ENCODE data around the gene KCTD4.
A peak's percentile ranks its signal among the peaks of the same experiment; 100 is the strongest.

KCTD4 gene

DNA sequence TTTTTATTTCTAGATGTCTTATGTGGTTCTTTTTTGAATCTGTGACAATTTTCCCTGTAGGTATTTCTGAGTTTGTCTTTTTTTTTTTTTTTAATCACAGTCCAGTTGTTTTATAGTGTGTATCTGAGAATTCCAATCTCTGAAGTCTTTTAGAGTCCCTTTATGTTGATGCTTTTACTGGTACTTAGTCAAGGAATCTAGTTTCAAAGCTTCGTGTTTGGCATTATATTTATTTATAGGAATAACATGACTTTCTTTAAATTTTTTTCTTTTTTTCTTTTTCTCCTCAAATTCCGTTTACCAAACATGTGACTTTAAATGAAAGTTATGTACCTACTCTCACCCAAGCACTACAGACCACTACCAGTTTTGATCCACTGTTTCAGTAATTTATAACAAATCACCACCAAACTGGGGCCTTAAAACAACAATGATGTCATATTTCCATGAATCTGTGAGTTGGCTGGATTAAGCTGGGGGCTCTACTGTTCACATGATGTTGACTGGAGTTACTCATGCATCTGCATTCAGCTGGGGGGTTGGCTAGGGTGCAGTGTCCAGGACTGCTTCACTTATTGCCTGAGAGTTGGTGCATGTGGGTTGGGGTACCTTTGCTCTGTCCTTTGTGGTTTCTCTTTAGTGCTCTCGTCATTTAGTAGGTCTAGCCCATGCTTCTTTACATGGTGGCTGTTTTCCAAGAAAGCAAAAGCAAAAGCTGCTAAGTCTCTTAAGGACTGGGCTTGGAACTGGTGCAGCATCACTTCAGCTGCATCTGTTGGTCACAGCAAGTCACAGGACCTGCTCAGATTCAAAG lies 22.3 kb downstream of the KCTD4 start (continued):
- no peak for TF ChIP-seq ZFP3 (tag by site-specific recombination; IDR thresholded peaks at IDR 0.05; ENCODE audit: low read depth)
- TF ChIP-seq, protein P1, sequence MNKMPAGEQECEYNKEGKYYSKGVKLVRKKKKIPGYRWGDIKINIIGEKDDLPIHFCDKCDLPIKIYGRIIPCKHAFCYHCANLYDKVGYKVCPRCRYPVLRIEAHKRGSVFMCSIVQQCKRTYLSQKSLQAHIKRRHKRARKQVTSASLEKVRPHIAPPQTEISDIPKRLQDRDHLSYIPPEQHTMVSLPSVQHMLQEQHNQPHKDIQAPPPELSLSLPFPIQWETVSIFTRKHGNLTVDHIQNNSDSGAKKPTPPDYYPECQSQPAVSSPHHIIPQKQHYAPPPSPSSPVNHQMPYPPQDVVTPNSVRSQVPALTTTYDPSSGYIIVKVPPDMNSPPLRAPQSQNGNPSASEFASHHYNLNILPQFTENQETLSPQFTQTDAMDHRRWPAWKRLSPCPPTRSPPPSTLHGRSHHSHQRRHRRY (tag by site-specific recombination; IDR thresholded peaks at IDR 0.05), result no peak
- no peak for TF ChIP-seq ZNF433 (tag by site-specific recombination; IDR thresholded peaks at IDR 0.05; ENCODE audit: low read depth)
- peak; percentile 71 for TF ChIP-seq ZNF660 (tag by site-specific recombination; IDR thresholded peaks at IDR 0.05)
- TF ChIP-seq, protein P2, sequence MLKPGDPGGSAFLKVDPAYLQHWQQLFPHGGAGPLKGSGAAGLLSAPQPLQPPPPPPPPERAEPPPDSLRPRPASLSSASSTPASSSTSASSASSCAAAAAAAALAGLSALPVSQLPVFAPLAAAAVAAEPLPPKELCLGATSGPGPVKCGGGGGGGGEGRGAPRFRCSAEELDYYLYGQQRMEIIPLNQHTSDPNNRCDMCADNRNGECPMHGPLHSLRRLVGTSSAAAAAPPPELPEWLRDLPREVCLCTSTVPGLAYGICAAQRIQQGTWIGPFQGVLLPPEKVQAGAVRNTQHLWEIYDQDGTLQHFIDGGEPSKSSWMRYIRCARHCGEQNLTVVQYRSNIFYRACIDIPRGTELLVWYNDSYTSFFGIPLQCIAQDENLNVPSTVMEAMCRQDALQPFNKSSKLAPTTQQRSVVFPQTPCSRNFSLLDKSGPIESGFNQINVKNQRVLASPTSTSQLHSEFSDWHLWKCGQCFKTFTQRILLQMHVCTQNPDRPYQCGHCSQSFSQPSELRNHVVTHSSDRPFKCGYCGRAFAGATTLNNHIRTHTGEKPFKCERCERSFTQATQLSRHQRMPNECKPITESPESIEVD (tag by site-specific recombination; IDR thresholded peaks at IDR 0.05), result peak; percentile 96
- TF ChIP-seq ZNF133 (tag by site-specific recombination; IDR thresholded peaks at IDR 0.05), result no peak
- 0 out of 2 replicates have a peak, but pooled peaks have one; percentile 38 for TF ChIP-seq MYNN (tag by site-specific recombination; IDR thresholded peaks at IDR 0.05; ENCODE audit: borderline replicate concordance)
- peak; percentile 57; the same call in 1 of the 2 replicates for TF ChIP-seq ZNF561 (tag by site-specific recombination; IDR thresholded peaks at IDR 0.05; ENCODE audit: borderline replicate concordance)
- TF ChIP-seq, protein P3, sequence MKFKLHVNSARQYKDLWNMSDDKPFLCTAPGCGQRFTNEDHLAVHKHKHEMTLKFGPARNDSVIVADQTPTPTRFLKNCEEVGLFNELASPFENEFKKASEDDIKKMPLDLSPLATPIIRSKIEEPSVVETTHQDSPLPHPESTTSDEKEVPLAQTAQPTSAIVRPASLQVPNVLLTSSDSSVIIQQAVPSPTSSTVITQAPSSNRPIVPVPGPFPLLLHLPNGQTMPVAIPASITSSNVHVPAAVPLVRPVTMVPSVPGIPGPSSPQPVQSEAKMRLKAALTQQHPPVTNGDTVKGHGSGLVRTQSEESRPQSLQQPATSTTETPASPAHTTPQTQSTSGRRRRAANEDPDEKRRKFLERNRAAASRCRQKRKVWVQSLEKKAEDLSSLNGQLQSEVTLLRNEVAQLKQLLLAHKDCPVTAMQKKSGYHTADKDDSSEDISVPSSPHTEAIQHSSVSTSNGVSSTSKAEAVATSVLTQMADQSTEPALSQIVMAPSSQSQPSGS (tag by site-specific recombination; IDR thresholded peaks at IDR 0.05; ENCODE audit: low read depth), result peak; percentile 98
- TF ChIP-seq ZXDB (tag by site-specific recombination; IDR thresholded peaks at IDR 0.05), result peak; percentile 79
- no peak for TF ChIP-seq SETDB1 (IDR thresholded peaks at IDR 0.05; ENCODE audit: insufficient read length, low read length)
- TF ChIP-seq ZNF311 (tag by site-specific recombination; IDR thresholded peaks at IDR 0.05; ENCODE audit: borderline replicate concordance), result no peak
- TF ChIP-seq ZNF558 (tag by site-specific recombination; IDR thresholded peaks at IDR 0.05), result peak; percentile 89; the same call in 1 of the 2 replicates
- no peak for TF ChIP-seq SALL2 (tag by site-specific recombination; IDR thresholded peaks at IDR 0.05; ENCODE audit: borderline replicate concordance)
- TF ChIP-seq, protein P4, sequence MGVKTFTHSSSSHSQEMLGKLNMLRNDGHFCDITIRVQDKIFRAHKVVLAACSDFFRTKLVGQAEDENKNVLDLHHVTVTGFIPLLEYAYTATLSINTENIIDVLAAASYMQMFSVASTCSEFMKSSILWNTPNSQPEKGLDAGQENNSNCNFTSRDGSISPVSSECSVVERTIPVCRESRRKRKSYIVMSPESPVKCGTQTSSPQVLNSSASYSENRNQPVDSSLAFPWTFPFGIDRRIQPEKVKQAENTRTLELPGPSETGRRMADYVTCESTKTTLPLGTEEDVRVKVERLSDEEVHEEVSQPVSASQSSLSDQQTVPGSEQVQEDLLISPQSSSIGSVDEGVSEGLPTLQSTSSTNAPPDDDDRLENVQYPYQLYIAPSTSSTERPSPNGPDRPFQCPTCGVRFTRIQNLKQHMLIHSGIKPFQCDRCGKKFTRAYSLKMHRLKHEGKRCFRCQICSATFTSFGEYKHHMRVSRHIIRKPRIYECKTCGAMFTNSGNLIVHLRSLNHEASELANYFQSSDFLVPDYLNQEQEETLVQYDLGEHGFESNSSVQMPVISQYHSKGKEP (tag by site-specific recombination; IDR thresholded peaks at IDR 0.05), result peak; percentile 98
- no peak for TF ChIP-seq ZNF202 (tag by site-specific recombination; IDR thresholded peaks at IDR 0.05; ENCODE audit: borderline replicate concordance)
- TF ChIP-seq ZNF211 (tag by site-specific recombination; IDR thresholded peaks at IDR 0.05; ENCODE audit: low read depth), result no peak
- peak; percentile 84; the same call in 1 of the 2 replicates for TF ChIP-seq ZNF600 (tag by site-specific recombination; IDR thresholded peaks at IDR 0.05)
- TF ChIP-seq, protein P5, sequence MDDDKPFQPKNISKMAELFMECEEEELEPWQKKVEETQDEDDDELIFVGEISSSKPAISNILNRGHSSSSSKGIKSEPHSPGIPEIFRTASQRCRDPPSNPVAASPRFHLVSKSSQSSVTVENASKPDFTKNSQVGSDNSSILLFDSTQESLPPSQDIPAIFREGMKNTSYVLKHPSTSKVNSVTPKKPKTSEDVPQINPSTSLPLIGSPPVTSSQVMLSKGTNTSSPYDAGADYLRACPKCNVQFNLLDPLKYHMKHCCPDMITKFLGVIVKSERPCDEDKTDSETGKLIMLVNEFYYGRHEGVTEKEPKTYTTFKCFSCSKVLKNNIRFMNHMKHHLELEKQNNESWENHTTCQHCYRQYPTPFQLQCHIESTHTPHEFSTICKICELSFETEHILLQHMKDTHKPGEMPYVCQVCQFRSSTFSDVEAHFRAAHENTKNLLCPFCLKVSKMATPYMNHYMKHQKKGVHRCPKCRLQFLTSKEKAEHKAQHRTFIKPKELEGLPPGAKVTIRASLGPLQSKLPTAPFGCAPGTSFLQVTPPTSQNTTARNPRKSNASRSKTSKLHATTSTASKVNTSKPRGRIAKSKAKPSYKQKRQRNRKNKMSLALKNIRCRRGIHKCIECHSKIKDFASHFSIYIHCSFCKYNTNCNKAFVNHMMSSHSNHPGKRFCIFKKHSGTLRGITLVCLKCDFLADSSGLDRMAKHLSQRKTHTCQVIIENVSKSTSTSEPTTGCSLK (tag by site-specific recombination; IDR thresholded peaks at IDR 0.05), result no peak
- peak; percentile 55; the same call in 1 of the 2 replicates for TF ChIP-seq ZNF394 (tag by site-specific recombination; IDR thresholded peaks at IDR 0.05; ENCODE audit: borderline replicate concordance)
- peak; percentile 82 for TF ChIP-seq KLF10 (tag by site-specific recombination; IDR thresholded peaks at IDR 0.05)
- no peak for TF ChIP-seq ZNF174 (tag by site-specific recombination; IDR thresholded peaks at IDR 0.05)
- no peak for TF ChIP-seq ZNF473 (tag by site-specific recombination; IDR thresholded peaks at IDR 0.05)
- TF ChIP-seq, protein P6, sequence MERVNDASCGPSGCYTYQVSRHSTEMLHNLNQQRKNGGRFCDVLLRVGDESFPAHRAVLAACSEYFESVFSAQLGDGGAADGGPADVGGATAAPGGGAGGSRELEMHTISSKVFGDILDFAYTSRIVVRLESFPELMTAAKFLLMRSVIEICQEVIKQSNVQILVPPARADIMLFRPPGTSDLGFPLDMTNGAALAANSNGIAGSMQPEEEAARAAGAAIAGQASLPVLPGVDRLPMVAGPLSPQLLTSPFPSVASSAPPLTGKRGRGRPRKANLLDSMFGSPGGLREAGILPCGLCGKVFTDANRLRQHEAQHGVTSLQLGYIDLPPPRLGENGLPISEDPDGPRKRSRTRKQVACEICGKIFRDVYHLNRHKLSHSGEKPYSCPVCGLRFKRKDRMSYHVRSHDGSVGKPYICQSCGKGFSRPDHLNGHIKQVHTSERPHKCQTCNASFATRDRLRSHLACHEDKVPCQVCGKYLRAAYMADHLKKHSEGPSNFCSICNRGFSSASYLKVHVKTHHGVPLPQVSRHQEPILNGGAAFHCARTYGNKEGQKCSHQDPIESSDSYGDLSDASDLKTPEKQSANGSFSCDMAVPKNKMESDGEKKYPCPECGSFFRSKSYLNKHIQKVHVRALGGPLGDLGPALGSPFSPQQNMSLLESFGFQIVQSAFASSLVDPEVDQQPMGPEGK (tag by site-specific recombination; IDR thresholded peaks at IDR 0.05), result peak; percentile 99
- no peak for TF ChIP-seq ZNF221 (tag by site-specific recombination; IDR thresholded peaks at IDR 0.05; ENCODE audit: borderline replicate concordance)
- no peak for TF ChIP-seq ZNF654 (tag by site-specific recombination; IDR thresholded peaks at IDR 0.05; ENCODE audit: low read depth)
- TF ChIP-seq ZNF266 (tag by site-specific recombination; IDR thresholded peaks at IDR 0.05; ENCODE audit: low read depth), result no peak
